Astrocyte of the cerebellum (primary cell): ENCODE data around the gene DSPP.

ENCODE experiments used
- DNase-seq: peaks from one replicate; pipeline ENCODE4 v3.0.0-alpha.2; 2011; ENCODE audit warnings: low read depth
- H3K4me3 ChIP-seq: 2 replicates; pipeline ENCODE4 v1.5.1; 2011; ENCODE audit warnings: mild to moderate bottlenecking, low read depth, low read length, moderate library complexity
- in situ Hi-C: cut with HindIII; loops from 2 replicates; pipeline ENCODE4 v1.10.0; 2017; ENCODE audit warnings: low sequenced_read_pairs
- TF ChIP-seq, protein P1 (sequence below): IDR thresholded peaks from 2 replicates; pipeline ENCODE4 v1.5.1; 2012; ENCODE audit warnings: low read length, low read depth, moderate library complexity, mild to moderate bottlenecking; ENCODE audit errors: missing control alignments

The DSPP gene

GRCh38 chr4:87620491-87620890, 12.2 kb downstream of the DSPP start:
- no peak overlapping the region for H3K4me3 ChIP-seq
- TF ChIP-seq, protein P1, sequence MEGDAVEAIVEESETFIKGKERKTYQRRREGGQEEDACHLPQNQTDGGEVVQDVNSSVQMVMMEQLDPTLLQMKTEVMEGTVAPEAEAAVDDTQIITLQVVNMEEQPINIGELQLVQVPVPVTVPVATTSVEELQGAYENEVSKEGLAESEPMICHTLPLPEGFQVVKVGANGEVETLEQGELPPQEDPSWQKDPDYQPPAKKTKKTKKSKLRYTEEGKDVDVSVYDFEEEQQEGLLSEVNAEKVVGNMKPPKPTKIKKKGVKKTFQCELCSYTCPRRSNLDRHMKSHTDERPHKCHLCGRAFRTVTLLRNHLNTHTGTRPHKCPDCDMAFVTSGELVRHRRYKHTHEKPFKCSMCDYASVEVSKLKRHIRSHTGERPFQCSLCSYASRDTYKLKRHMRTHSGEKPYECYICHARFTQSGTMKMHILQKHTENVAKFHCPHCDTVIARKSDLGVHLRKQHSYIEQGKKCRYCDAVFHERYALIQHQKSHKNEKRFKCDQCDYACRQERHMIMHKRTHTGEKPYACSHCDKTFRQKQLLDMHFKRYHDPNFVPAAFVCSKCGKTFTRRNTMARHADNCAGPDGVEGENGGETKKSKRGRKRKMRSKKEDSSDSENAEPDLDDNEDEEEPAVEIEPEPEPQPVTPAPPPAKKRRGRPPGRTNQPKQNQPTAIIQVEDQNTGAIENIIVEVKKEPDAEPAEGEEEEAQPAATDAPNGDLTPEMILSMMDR: no peak
- in situ Hi-C loops: no loop called here
- DNase-seq: no peak

- in situ Hi-C loops: no loop called here
- no peak overlapping the region for H3K4me3 ChIP-seq
- no peak for DNase-seq
- TF ChIP-seq, protein P1: no peak
Measured at GRCh38 chr4:87622303-87622702, 14.0 kb downstream of the DSPP start.

- DNase-seq: no peak
- in situ Hi-C loops: no loop called here
- TF ChIP-seq, protein P1: no peak
- no peak overlapping the region for H3K4me3 ChIP-seq
Measured at GRCh38 chr4:87624698-87625097, 16.4 kb downstream of the DSPP start.

DNA sequence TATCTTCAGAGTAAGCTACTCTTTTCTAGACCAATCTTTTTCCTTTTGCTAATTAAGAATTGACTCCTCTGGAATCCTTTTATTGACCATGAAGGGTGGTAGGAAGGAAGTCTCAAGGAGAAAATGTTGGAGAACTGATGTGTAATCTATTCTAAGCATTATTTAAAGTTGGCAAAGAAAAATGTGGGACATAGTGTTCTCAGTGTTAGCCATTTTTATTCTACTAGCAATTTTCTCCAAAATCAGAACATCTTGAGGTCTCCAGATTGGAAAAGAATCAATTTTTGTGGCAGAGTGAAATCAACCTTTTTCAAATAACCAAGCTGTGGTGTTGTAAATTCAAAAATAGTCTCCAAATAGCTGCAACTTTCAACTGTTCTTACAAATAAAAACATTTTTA, 23.3 kb downstream of the DSPP start:
- H3K4me3 ChIP-seq: no peak overlapping the region
- TF ChIP-seq, protein P1: no peak
- no peak for DNase-seq
- in situ Hi-C loops: no loop called here

DNA sequence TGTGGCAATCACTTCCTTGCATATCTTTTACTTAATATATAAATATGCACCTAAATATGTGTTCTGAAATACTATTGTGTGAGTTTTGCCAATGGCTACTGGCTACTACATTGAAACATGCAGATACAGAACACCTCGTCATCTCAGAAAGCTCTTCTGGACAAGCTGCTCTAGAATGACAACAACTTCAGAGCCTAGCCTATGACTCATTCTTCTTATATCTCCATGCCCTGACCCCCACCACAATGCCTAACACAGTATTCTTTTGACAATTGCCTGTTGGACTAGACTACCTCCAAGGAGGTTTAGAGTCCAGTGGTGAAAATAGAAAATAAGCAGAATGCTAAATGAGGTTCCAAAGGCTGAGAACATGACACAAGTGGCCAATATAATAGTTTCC, 24.1 kb downstream of the DSPP start:
- in situ Hi-C loops: no loop called here
- DNase-seq: no peak

DNA sequence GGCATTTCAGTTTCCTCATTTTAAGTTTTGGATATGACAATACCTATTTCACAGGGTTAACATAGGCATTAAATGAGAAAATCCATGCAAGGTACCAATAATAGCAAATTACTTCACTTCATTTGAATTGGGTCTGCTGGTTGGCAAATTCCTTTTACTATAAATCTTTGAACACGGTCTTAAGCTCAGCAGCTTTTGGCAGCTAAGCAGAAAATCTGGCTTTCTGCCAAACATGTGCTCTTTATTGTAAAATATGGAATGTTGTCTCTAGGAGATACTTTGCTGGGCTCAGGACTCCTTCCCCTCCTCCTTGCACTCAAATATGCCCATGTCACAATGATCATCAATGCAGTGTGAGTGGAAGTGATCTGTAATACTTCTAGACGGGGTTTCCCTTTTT, 24.9 kb downstream of the DSPP start:
- TF ChIP-seq, protein P1: no peak
- H3K4me3 ChIP-seq: no peak overlapping the region
- in situ Hi-C loops: no loop called here
- peak; percentile 55 for DNase-seq

More for the DNA sequence above, 24.1 kb downstream of the DSPP start:
- no peak overlapping the region for H3K4me3 ChIP-seq
- TF ChIP-seq, protein P1: no peak

DNA sequence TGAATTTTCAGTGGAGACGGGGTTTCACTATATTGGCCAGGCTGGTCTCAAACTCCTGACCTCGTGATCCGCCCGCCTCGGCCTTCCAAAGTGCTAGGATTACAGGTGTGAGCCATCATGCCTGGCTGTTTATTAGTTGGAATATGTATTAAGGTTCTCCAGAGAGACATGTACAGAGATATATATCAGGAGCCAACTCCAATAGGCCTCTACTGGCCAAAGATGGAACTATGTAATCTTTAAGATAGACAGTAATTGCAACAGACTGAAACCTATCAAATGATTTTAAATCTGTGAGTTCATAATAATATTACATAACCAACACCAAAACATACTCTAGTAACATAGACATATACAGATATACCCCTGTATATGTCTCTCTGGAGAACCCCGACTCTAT, 36.0 kb downstream of the DSPP start:
- no peak for DNase-seq
- in situ Hi-C loops: no loop called here
- TF ChIP-seq, protein P1: no peak
- no peak overlapping the region for H3K4me3 ChIP-seq
